Epithelial cell of esophagus (primary cell): ENCODE results near the gene BUD23.
"Not testable (repeated sequence)": the region's sequence is repeated elsewhere in the genome, so short reads cannot be mapped to it uniquely, and the experiment has no call there.

Experiments used
- DNase-seq: peaks from one replicate; pipeline ENCODE4 v3.0.0; 2010; ENCODE audit warnings: low read depth
- H3K4me3 ChIP-seq: 2 replicates; pipeline ENCODE4 v1.5.1; 2011; ENCODE audit warnings: mild to moderate bottlenecking, low read length, control low read depth
- CTCF ChIP-seq: IDR thresholded peaks from 2 replicates; pipeline ENCODE4 v1.5.1; 2011; ENCODE audit warnings: low read depth, mild to moderate bottlenecking, low read length, control low read depth, inconsistent platforms; ENCODE audit not compliant: insufficient read depth; ENCODE audit errors: missing control alignments

Gene BUD23

DNA sequence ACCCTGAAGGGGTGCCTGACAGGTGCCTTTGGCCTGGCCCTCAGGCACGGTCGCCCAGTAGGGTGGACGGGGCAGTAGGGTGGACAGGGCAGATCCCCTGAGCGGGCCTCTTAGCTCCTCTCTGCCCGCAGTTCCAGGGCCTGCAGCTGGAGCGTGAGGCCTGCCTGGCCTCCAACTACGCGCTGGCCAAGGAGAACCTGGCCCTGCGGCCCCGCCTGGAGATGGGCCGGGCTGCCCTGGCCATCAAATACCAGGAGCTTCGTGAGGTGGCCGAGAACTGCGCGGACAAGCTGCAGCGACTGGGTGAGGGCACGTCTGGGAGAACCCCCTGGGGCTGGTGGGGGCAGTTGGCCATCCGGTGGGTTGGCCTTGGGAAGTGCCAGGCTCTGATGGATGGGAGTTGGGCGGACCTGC is 14.1 kb upstream of the BUD23 start:
- no peak for TF ChIP-seq CTCF
- no peak for DNase-seq
- no peak overlapping the region for H3K4me3 ChIP-seq

- no peak overlapping the region for H3K4me3 ChIP-seq
- no peak for TF ChIP-seq CTCF
- DNase-seq: no peak
Observed at GRCh38 chr7:73669858-73670385, 13.5 kb upstream of the BUD23 start.

- no peak for DNase-seq
- no peak for TF ChIP-seq CTCF
Observed at GRCh38 chr7:73671322-73671661, 12.1 kb upstream of the BUD23 start.

GRCh38 chr7:73671857-73672445 is 11.4 kb upstream of the BUD23 start:
- no peak for TF ChIP-seq CTCF
- no peak overlapping the region for H3K4me3 ChIP-seq
- no peak for DNase-seq

More at GRCh38 chr7:73671322-73671661, 12.1 kb upstream of the BUD23 start:
- no peak overlapping the region for H3K4me3 ChIP-seq

- no peak for DNase-seq
- H3K4me3 ChIP-seq: no peak overlapping the region
- TF ChIP-seq CTCF: no peak
Observed at GRCh38 chr7:73674468-73675124, 8.8 kb upstream of the BUD23 start.

GRCh38 chr7:73676062-73676461 is 7.3 kb upstream of the BUD23 start:
- DNase-seq, H3K4me3 ChIP-seq: not testable (repeated sequence)

DNA sequence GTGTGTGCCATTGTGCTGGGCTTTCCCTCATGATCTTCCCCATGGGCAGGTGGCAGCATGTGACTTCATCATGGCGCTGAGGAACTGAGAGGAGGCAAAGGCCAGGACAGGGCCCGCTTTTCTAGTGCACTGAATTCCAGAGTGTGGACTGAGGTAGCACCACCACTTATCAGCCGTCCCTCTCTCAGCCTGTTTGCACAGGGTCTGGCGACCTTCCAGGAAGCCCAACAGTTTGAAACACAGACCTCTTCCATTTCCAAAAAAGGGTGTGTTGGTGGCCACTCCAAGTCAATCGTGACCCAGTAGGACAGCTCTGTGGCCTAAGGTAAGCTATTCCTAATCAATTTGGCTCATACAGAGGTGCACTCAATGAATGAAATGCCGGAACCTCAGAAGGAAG is 4.5 kb upstream of the BUD23 start:
- DNase-seq: no peak
- TF ChIP-seq CTCF: no peak
- H3K4me3 ChIP-seq: no peak overlapping the region
